Endothelial cell of umbilical vein (primary cell): ENCODE results near the gene FBXO34.

ENCODE experiments used
- CTCF ChIP-seq, 2 donors: IDR thresholded peaks; 1 replicate in 1 of 2; 2 replicates in 1 of 2; pipeline ENCODE4 v1.5.1; 2011; ENCODE audit warnings: low read length in 2 of 2, mild to moderate bottlenecking in 2 of 2, moderate library complexity in 2 of 2, control low read depth in 1 of 2, inconsistent platforms in 1 of 2, low read depth in 1 of 2; ENCODE audit not compliant: insufficient read depth in 1 of 2; ENCODE audit errors: extremely low read depth in 1 of 2
- EZH2 ChIP-seq: IDR thresholded peaks from 2 replicates; pipeline ENCODE4 v1.6.1; 2012; ENCODE audit warnings: borderline replicate concordance, low read depth, mild to moderate bottlenecking, moderate library complexity, low read length, inconsistent platforms; ENCODE audit not compliant: severe bottlenecking
- FOS ChIP-seq: IDR thresholded peaks from 2 replicates; pipeline ENCODE4 v1.6.1; 2011; ENCODE audit warnings: mild to moderate bottlenecking, low read length, moderate library complexity, borderline replicate concordance; ENCODE audit not compliant: insufficient read depth
- JUN ChIP-seq: IDR thresholded peaks from 2 replicates; pipeline ENCODE4 v1.6.1; 2011; ENCODE audit warnings: borderline replicate concordance, low read depth; ENCODE audit not compliant: insufficient read length, insufficient read depth
- MYC ChIP-seq: IDR thresholded peaks from one replicate; pipeline ENCODE4 v1.6.1; 2011; ENCODE audit warnings: mild to moderate bottlenecking, low read depth, low read length
- POLR2A ChIP-seq: IDR thresholded peaks from 2 replicates; pipeline ENCODE4 v1.6.1; 2012; ENCODE audit warnings: low read depth, mild to moderate bottlenecking, control low read depth, low read length

DNA sequence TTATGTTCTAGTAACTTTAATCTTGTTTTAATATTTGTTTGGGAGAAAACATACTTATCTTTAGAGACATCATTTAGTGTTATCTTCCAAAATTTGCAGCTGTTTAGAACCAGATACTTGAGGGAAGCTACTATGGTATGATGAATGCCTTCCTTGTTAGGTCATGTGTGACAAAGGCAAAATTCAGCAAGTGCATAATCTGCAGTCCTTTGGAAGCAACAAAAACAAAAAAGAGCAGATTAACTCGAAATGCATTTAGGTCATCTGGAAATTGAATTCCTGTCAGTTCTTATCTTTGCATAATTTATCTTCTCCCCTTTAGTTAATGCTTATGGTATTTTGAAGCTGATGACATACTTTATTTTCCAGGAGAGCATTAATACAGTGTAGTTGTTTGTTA is 3.5 kb downstream of the FBXO34 start:
- TF ChIP-seq POLR2A (no peak), CTCF (IDR thresholded peaks at IDR 0.05; ENCODE audit: extremely low read depth in 1 of 2, insufficient read depth in 1 of 2, low read depth in 1 of 2, low read length in 2 of 2) (no peak), FOS (no peak), EZH2 (no peak), JUN (no peak), MYC (no peak)
